Neural progenitor cell (in vitro differentiated cells): ENCODE data around the gene FBXW7. TPM values are rescaled to one million over a fixed set of nuclear protein-coding genes. Genes with fewer than 3 reads are reported as not detected.

Experiments
- DNase-seq: peaks from one replicate; pipeline ENCODE4 v3.0.0-alpha.2; 2016; ENCODE audit warnings: low spot score
- H2AFZ ChIP-seq: fragments of 200-600 bp; sonication (generic); replicated peaks from 2 replicates; pipeline ENCODE4 v1.6.1; 2016; ENCODE audit warnings: antibody characterized with exemption
- H3F3A ChIP-seq: fragments of 200-600 bp; sonication (generic); 2 replicates; pipeline ENCODE4 v1.6.1; 2016; ENCODE audit warnings: antibody characterized with exemption, low read depth
- H3K27ac ChIP-seq: fragments of 200-600 bp; sonication (generic); 2 replicates; pipeline ENCODE4 v1.5.1; 2016; ENCODE audit warnings: mild to moderate bottlenecking
- H3K27me3 ChIP-seq: fragments of 200-600 bp; sonication (generic); 2 replicates; pipeline ENCODE4 v1.6.1; 2016; ENCODE audit warnings: mild to moderate bottlenecking, moderate library complexity
- H3K36me3 ChIP-seq: fragments of 200-600 bp; sonication (generic); 2 replicates; pipeline ENCODE4 v1.5.1; 2016
- H3K4me1 ChIP-seq: fragments of 200-600 bp; sonication (generic); 2 replicates; pipeline ENCODE4 v1.6.1; 2016; ENCODE audit warnings: mixed run types
- H3K4me2 ChIP-seq: fragments of 200-600 bp; sonication (generic); 2 replicates; pipeline ENCODE4 v1.6.1; 2016
- H3K4me3 ChIP-seq: fragments of 200-600 bp; sonication (generic); 2 replicates; pipeline ENCODE4 v1.5.1; 2016
- H3K79me2 ChIP-seq: fragments of 200-600 bp; sonication (generic); 2 replicates; pipeline ENCODE4 v1.6.1; 2016; ENCODE audit warnings: low read depth
- H3K9ac ChIP-seq: fragments of 200-600 bp; sonication (generic); 2 replicates; pipeline ENCODE4 v1.6.1; 2016
- H3K9me3 ChIP-seq: fragments of 200-600 bp; sonication (generic); 2 replicates; pipeline ENCODE4 v1.5.1; 2016; ENCODE audit warnings: low read depth
- H4K20me1 ChIP-seq: fragments of 200-600 bp; sonication (generic); 2 replicates; pipeline ENCODE4 v1.6.1; 2016; ENCODE audit warnings: low read depth
- H3K27ac Mint-ChIP-seq: 3 replicates; pipeline ENCODE4 v1.8.0; 2021; ENCODE audit warnings: mixed read lengths
- H3K27me3 Mint-ChIP-seq: 2 replicates; pipeline ENCODE4 v1.8.0; 2022; ENCODE audit warnings: low read depth, mild to moderate bottlenecking, inconsistent platforms, moderate library complexity, mixed read lengths; ENCODE audit not compliant: insufficient read depth
- H3K36me3 Mint-ChIP-seq: 3 replicates; pipeline ENCODE4 v1.8.0; 2021; ENCODE audit warnings: mixed read lengths
- H3K4me1 Mint-ChIP-seq: 3 replicates; pipeline ENCODE4 v1.8.0; 2021; ENCODE audit warnings: mixed read lengths
- H3K4me3 Mint-ChIP-seq: 3 replicates; pipeline ENCODE4 v1.8.0; 2021; ENCODE audit warnings: mild to moderate bottlenecking, moderate library complexity, mixed read lengths
- H3K9me3 Mint-ChIP-seq: 3 replicates; pipeline ENCODE4 v1.8.0; 2020; ENCODE audit warnings: mixed read lengths
- EZH2 ChIP-seq: fragments of 200-600 bp; sonication (generic); IDR thresholded peaks from 2 replicates; pipeline ENCODE4 v1.6.1; 2017; ENCODE audit warnings: antibody characterized with exemption, mild to moderate bottlenecking, moderate library complexity
- EZH2phosphoT487 ChIP-seq: fragments of 200-600 bp; sonication (generic); IDR thresholded peaks from 2 replicates; pipeline ENCODE4 v1.6.1; 2017; ENCODE audit warnings: antibody characterized with exemption
- total RNA-seq: library from RNA; depleted of rRNA; stranded (reverse); fragments of >200 nt; gene quantifications from 2 replicates; pipeline ENCODE4 v1.2.3, GENCODE V29; 2015; ENCODE audit warnings: low replicate concordance
- TF ChIP-seq, protein P1 (sequence below): fragments of 200-600 bp; sonication (generic); IDR thresholded peaks from 2 replicates; pipeline ENCODE4 v1.5.1; 2017; ENCODE audit warnings: antibody characterized with exemption, mild to moderate bottlenecking

FBXW7 gene
- total RNA-seq, 1 donor from 2014 or later = 43.9 TPM

- H4K20me1 ChIP-seq = no peaks in the 10 kb centered on the region
- TF ChIP-seq EZH2 (no peak), EZH2phosphoT487 (no peak)
- TF ChIP-seq, protein P1, sequence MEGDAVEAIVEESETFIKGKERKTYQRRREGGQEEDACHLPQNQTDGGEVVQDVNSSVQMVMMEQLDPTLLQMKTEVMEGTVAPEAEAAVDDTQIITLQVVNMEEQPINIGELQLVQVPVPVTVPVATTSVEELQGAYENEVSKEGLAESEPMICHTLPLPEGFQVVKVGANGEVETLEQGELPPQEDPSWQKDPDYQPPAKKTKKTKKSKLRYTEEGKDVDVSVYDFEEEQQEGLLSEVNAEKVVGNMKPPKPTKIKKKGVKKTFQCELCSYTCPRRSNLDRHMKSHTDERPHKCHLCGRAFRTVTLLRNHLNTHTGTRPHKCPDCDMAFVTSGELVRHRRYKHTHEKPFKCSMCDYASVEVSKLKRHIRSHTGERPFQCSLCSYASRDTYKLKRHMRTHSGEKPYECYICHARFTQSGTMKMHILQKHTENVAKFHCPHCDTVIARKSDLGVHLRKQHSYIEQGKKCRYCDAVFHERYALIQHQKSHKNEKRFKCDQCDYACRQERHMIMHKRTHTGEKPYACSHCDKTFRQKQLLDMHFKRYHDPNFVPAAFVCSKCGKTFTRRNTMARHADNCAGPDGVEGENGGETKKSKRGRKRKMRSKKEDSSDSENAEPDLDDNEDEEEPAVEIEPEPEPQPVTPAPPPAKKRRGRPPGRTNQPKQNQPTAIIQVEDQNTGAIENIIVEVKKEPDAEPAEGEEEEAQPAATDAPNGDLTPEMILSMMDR = no peak
- no peak overlapping the region for H3K4me2 ChIP-seq
- no peaks in the 10 kb centered on the region for H3K9me3 ChIP-seq
- H3F3A ChIP-seq = no peaks in the 10 kb centered on the region
- no peak overlapping the region for H3K9ac ChIP-seq
- Mint-ChIP-seq H3K9me3 (no peaks in the 10 kb centered on the region), H3K27me3 (peaks cover 3% of the 10 kb centered on the region), H3K4me1 (no peaks in the 10 kb centered on the region), H3K4me3 (no peak overlapping the region), H3K27ac (no peak overlapping the region), H3K36me3 (no peaks in the 10 kb centered on the region)
- H3K27ac ChIP-seq = no peak overlapping the region
- no peak for DNase-seq
- H3K36me3 ChIP-seq = no peaks in the 10 kb centered on the region
- no peaks in the 10 kb centered on the region for H3K27me3 ChIP-seq
- no peaks in the 10 kb centered on the region for H3K79me2 ChIP-seq
- no peak overlapping the region for H2AFZ ChIP-seq
- H3K4me1 ChIP-seq = no peaks in the 10 kb centered on the region
- no peak overlapping the region for H3K4me3 ChIP-seq
Measured at GRCh38 chr4:152310257-152310656, 225.6 kb downstream of the FBXW7 start.

GRCh38 chr4:152309418-152309817 lies 226.5 kb downstream of the FBXW7 start:
- TF ChIP-seq, protein P1 = no peak
- TF ChIP-seq EZH2 (no peak), EZH2phosphoT487 (no peak)
- H3K9me3 Mint-ChIP-seq = no peaks in the 10 kb centered on the region
- DNase-seq = no peak
- H3K36me3 ChIP-seq = no peaks in the 10 kb centered on the region
- no peaks in the 10 kb centered on the region for H3K79me2 ChIP-seq
- no peak overlapping the region for H3K27ac Mint-ChIP-seq
- H3K4me3 ChIP-seq = no peak overlapping the region
- H3K9ac ChIP-seq = no peak overlapping the region
- H3F3A ChIP-seq = no peaks in the 10 kb centered on the region
- no peaks in the 10 kb centered on the region for H3K4me1 Mint-ChIP-seq
- H3K27me3 Mint-ChIP-seq = peaks cover 3% of the 10 kb centered on the region
- H3K9me3 ChIP-seq = no peaks in the 10 kb centered on the region
- H4K20me1 ChIP-seq = no peaks in the 10 kb centered on the region
- H3K4me2 ChIP-seq = no peak overlapping the region
- H3K27ac ChIP-seq = no peak overlapping the region
- no peaks in the 10 kb centered on the region for H3K4me1 ChIP-seq
- H3K27me3 ChIP-seq = no peaks in the 10 kb centered on the region
- no peaks in the 10 kb centered on the region for H3K36me3 Mint-ChIP-seq
- no peak overlapping the region for H3K4me3 Mint-ChIP-seq
- H2AFZ ChIP-seq = no peak overlapping the region

DNA sequence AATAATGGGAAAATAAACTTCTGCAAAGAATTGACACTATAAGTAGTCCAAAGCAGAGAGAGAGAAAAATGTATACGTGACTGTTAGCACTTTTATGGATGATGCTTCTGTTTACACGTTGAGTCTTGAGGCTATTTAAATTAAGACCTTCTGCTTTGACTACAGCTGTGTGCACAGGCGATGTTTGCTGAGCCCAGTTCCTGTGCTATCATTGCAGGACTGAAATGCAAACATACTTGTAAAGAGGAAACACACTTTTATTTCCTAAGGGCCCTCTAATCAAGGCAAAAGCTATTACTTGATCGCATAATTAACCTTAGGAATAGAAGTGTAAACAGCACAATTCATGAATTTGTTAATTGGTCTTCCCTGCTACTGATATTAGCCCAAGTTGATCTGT lies 226.9 kb downstream of the FBXW7 start:
- H3K4me1 Mint-ChIP-seq = no peaks in the 10 kb centered on the region
- H3F3A ChIP-seq = no peaks in the 10 kb centered on the region
- H3K79me2 ChIP-seq = no peaks in the 10 kb centered on the region
- no peaks in the 10 kb centered on the region for H3K36me3 ChIP-seq
- no peaks in the 10 kb centered on the region for H3K4me1 ChIP-seq
- no peak for DNase-seq
- H3K27ac Mint-ChIP-seq = no peak overlapping the region
- H3K27me3 ChIP-seq = no peaks in the 10 kb centered on the region
- peaks cover 3% of the 10 kb centered on the region for H3K27me3 Mint-ChIP-seq
- no peak overlapping the region for H3K4me3 Mint-ChIP-seq
- no peak overlapping the region for H2AFZ ChIP-seq
- TF ChIP-seq, protein P1 = no peak
- TF ChIP-seq EZH2phosphoT487 = no peak
- TF ChIP-seq EZH2 = no peak
- H3K9me3 Mint-ChIP-seq = no peaks in the 10 kb centered on the region
- H4K20me1 ChIP-seq = no peaks in the 10 kb centered on the region
- H3K27ac ChIP-seq = no peak overlapping the region
- H3K36me3 Mint-ChIP-seq = no peaks in the 10 kb centered on the region
- H3K9ac ChIP-seq = no peak overlapping the region
- no peaks in the 10 kb centered on the region for H3K9me3 ChIP-seq
- H3K4me3 ChIP-seq = no peak overlapping the region
- H3K4me2 ChIP-seq = no peak overlapping the region

GRCh38 chr4:152307669-152308068 lies 228.2 kb downstream of the FBXW7 start:
- H3K4me1 ChIP-seq = no peaks in the 10 kb centered on the region
- no peak overlapping the region for H2AFZ ChIP-seq
- no peak overlapping the region for H3K4me3 ChIP-seq
- no peaks in the 10 kb centered on the region for H3K36me3 ChIP-seq
- Mint-ChIP-seq H3K4me3 (no peak overlapping the region), H3K27ac (no peak overlapping the region), H3K4me1 (no peaks in the 10 kb centered on the region), H3K27me3 (peaks cover 3% of the 10 kb centered on the region), H3K36me3 (no peaks in the 10 kb centered on the region), H3K9me3 (no peaks in the 10 kb centered on the region)
- no peaks in the 10 kb centered on the region for H4K20me1 ChIP-seq
- H3K4me2 ChIP-seq = no peak overlapping the region
- H3K27ac ChIP-seq = no peak overlapping the region
- no peaks in the 10 kb centered on the region for H3K9me3 ChIP-seq
- TF ChIP-seq, protein P1 = no peak
- no peak for TF ChIP-seq EZH2phosphoT487
- TF ChIP-seq EZH2 = no peak
- H3F3A ChIP-seq = no peaks in the 10 kb centered on the region
- no peaks in the 10 kb centered on the region for H3K79me2 ChIP-seq
- no peaks in the 10 kb centered on the region for H3K27me3 ChIP-seq
- DNase-seq = no peak
- H3K9ac ChIP-seq = no peak overlapping the region
